ENCODE measurements around the gene CD99.
"Not testable (repeated sequence)": the region's sequence is repeated elsewhere in the genome, so short reads cannot be mapped to it uniquely, and the experiment has no call there.

CD99 gene

DNA sequence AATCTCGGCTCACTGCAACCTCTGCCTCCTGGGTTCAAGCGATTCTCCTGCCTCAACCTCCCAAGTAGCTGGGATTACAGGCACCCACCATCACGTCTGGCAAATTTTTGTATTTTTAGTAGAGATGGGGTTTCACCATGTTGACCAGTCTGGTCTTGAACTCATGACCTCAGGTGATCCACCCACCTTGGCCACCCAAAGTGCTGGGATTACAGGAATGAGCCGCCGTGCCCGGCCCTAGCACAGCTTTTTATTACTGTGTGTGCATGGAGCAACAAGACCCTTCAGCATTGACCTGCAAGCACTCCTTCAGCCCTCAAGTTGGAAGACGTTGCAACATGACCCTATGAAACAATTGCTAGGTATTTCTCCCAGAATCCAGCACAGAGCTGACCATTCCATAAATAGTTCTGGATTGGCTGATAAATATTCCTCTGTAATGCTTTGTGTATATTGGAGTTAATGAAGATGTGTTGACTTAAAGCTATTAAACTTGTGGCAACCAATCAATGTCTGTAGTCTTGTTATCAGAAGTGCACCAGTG is 15.4 kb upstream of the CD99 start:
- not testable (repeated sequence) for DNase-seq (ENCODE audit: low read depth, low spot score)

GRCh38 chrX:2676794-2677675 is 14.1 kb upstream of the CD99 start:
- DNase-seq (ENCODE audit: low read depth, low spot score) = no peak

DNA sequence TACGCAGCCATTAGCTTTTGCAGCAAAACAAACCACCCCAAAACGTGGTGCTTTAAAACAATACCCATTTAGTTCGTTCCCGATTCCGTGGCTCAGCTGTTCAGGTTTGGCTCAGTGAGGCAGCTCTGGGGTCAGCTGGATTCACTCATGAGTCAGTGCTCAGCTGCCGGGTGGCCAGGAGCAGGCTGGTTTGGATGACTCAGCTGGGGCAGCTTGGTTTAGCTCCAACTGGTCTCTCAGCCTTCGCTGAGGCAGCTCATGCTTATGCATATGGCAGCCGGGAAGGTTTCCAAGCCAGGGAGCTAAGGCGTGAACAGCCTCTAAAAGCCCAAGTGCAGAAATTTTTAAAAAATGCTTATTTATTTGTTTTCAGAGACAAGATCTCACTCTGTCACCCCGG is 13.3 kb upstream of the CD99 start:
- peak; percentile 75 for DNase-seq (ENCODE audit: low read depth, low spot score)

- DNase-seq (ENCODE audit: low read depth, low spot score) = no peak
Measured at GRCh38 chrX:2678583-2678982, 12.5 kb upstream of the CD99 start.

- DNase-seq (ENCODE audit: low read depth, low spot score) = peak; percentile 57
Measured at GRCh38 chrX:2679534-2680485, 11.3 kb upstream of the CD99 start.

DNA sequence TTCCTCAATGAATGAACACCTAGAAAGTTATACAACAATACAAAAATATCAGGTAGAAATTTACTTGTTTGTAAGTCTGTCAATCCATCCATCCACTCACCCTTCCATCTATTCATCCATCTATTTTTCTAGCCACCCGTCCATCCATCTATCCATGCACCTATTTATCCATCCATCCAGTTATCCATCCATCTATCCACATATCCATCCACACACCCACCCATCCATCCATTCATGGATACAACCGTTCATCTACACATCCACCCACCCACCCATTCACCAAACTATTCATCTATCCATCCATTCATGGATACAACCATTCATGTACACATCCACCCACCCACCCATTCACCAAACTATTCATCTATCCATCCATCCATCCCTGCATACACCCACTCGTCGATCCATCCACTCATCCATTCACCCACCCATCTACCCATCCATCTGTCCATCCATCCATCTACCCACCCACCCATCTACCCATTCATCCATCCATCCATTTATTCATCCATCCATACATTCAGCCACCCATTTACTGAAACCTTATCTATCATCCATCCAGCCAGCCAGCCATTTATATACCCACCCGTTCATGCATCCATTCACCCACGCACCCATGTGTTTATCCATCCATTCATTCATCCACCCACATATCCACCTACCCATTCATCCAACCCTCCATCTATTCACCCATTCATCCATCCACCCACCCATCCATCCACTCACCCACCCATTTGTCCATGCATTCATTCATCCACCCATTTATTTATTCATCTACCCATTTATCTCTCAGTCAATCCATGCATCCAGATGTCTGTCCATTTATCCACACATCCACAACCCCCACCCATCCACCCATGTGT is 10.4 kb upstream of the CD99 start:
- DNase-seq (ENCODE audit: low read depth, low spot score) = no peak

GRCh38 chrX:2682565-2683177 is 8.4 kb upstream of the CD99 start:
- no peak for DNase-seq (ENCODE audit: low read depth, low spot score)

GRCh38 chrX:2684256-2684655 is 6.8 kb upstream of the CD99 start:
- no peak for DNase-seq (ENCODE audit: low read depth, low spot score)

DNA sequence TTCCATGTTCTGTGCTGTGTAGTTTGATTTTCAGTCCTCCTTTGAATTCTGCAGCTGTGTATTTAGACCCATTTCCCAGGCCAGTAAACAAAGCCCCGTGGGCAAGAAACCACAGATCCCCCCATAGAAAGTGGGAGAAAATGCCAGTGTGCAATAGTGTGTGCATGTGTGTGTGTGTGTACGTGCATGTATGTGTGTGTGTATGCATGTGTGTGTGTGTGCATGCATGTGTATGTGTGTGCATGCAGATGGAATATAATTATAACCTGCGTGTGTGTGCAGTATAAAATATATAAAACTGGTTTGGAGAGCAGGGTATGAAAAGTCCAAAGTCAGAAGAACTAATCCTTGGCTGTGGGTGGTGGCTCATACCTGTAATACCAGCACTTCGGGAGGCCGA is 5.2 kb upstream of the CD99 start:
- DNase-seq (ENCODE audit: low read depth, low spot score) = no peak

- no peak for DNase-seq (ENCODE audit: low read depth, low spot score)
Measured at GRCh38 chrX:2689773-2690666, 1.1 kb upstream of the CD99 start.

DNA sequence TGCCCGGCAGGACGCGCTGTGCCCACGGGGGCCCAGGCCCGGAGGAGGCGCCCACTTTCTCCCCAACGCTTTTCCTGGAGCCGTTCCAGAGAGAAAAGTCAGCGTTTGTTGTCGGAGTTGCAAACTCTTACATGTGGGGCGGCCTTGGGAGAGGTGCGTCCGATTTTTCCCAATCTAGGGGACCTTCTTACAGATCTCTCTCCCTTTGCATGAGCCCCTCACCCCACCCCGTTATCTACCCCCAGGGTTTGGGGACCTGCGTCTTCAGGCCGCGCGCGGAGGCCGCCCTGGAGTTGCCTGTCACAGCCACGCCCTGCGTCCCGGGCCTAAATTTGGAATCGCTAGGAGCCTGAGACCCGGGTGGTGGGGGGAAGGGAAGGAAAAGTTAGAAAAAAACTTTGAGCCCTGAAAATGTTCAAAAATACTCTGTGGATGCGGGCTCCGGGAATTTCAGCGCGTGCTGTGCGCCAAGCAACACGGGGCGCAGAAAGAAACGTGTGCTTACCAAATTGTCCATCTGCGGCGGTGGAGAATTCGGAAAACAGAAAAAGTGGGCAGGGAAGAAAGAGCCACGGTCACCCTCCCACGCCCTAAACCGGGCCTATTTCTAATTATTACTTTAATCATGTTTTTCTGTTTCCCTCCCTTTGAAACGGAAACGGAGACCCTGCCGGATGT is 587 bp downstream of the CD99 start:
- no peak for DNase-seq (ENCODE audit: low read depth, low spot score)

DNA sequence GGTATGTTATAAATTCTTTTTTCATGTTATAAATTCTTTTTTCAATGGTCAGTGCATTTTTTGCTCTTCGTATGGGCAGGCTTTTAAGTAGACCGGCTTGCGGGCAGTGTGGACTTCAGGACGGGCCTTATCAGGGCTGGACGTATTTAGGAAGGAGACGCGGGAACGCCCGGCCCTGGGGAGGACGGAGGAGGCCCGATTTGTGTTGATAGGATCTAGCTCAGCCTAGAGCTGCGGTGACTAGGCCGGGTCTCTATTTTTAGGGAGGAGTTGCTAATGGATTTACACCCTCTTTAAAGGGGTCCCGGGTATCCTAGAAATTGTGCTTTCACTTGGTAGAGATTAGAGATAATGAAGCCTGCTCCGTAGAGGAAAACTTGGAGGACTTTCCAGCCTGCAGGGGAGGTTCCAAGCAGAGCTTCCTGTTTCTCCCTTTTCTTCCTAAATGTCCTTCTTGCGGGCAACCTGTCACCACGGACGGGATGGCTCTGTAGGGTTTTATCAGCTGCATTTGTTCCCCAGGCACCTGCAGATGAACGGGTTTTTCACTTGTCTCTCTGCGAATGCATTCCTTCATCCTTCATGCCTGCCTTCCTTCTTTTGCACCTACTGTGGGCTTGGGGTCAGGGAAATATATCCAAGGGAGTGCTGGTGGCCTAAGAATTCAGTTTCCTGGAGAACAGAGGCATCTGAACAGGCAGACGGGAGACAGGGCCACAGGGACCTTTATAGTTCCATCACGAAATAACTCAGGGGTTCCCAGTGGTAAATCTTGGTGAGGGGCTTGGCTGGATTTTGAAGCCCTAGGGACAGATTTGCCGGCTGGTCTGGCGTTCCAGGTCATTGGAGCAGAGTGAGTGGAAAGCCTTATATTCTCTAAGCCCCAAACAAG is 1.4 kb downstream of the CD99 start:
- no peak for DNase-seq (ENCODE audit: low read depth, low spot score)

DNA sequence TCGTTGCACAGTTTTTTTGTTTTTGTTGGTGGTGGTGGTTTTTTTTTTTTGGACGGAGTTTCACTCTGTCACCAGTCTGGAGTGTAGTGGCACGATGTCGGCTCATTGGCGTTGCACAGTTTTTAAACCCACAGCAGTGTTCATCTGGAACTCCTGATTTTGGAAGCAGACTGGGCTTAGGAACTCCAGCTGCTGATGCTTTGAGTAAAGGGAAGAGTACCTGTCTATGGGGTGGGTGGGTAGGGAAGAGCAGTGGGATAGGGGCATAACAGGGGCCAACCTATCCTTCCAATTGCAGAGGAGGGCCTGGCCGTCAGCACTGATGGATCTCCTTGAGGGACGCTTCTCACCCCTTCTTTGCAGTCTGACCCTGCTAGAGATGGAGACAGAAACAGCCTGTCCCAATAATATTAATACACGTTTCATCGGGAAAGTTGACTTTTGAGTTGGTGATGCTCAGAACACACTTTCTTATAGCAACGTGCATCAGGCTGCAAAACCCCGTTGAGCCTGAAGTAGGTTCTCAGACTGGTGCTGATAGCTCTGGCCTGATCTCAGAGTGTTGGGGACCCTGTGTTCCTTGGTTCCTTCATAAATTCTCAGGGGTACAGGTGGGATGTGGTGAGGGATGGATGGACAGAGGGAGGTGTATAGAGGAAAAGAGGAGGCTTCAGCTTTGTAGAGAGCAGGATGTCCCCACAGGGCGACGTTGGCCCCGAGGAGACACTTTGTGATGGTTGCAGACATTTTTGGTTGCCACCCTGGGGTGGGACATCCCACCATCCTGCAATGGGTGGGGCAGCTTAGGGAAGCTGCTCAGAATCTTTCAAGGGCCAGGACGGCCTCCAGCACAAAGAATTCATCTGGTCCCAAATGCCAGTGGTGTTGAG is 2.3 kb downstream of the CD99 start:
- no peak for DNase-seq (ENCODE audit: low read depth, low spot score)

- no peak for DNase-seq (ENCODE audit: low read depth, low spot score)
Measured at GRCh38 chrX:2694914-2695267, 3.8 kb downstream of the CD99 start.

DNA sequence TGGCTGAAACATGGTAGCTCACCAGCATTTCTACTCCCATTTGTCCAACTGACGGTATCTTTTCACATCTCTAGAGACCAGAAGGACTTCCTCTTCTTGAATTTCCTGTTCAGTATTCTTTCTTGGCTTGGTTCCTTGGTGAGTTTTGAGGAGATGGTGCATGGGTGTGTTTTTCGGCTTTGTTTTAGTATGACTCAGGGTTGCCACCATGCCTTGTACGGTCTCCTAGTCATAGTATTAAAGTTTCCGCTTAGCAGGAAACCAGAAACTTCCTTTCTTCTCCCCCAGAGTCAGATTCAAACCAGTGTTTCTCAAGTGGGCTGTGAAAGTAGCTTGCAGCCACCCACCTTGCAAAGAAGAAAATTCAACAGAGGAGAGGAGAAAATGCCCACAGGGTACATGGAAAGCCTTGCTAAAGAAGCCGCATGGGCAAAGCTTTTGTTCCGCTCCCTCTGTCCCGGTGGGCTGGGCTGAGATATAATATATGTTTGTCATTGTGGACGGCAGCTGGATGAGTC is 5.7 kb downstream of the CD99 start:
- peak; percentile 33 for DNase-seq (ENCODE audit: low read depth, low spot score)

DNA sequence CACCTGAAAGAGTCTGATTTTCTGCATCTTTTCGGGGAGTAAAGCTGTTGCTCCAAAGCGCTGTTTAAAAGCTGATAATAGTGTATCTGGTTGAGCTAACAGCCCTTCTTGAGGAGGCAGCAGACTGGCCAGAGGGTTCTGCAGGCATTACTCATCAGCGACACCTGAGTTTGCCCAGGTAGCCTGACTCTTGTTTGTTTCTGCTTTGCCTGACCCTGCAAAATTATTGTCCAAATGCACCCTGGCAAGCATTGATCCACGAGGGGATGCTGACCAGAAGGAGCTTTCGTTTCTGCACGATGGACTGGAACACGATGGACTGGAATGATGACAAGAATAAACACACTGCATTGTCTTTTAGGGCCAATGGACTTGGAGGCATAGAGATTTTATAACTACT is 6.2 kb downstream of the CD99 start:
- DNase-seq (ENCODE audit: low read depth, low spot score) = no peak

DNA sequence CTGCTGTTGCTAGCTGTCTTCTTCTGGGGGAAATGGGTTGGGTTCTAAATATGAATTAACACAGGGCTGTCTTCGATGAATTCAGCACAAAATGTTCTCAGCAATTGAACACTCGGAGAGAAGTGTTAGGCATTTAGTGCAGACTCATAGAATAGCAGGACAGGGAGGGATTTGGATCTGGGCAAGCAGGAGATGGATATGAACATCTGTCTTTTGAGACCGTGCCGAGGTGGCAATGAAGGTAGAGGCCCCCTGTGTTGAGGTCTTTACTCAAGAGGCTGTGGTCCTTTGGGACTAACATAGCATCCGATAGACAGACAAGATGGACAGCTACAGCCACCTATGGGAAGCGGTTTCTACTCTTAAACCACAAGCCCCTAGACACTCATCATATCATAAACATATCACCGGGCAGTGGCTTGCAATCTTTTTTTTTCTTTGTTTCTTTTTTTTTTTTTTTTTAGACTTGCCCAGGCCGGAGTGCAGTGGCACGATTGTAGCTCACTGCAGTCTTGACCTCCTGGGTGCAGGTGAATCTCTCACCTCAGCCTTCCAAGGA is 6.7 kb downstream of the CD99 start:
- DNase-seq (ENCODE audit: low read depth, low spot score) = no peak

All from smooth muscle cell of the brain vasculature (primary cell).